ENCODE measurements around the gene PCYT1A.
"Not testable (repeated sequence)": the region's sequence is repeated elsewhere in the genome, so short reads cannot be mapped to it uniquely, and the experiment has no call there.

The PCYT1A gene

GRCh38 chr3:196287090-196287439, 461 bp downstream of the PCYT1A start:
- DNase-seq (ENCODE audit: low read depth): peak; percentile 6

GRCh38 chr3:196284396-196284795, 3.1 kb downstream of the PCYT1A start:
- DNase-seq (ENCODE audit: low read depth): no peak

GRCh38 chr3:196281962-196282361, 5.6 kb downstream of the PCYT1A start:
- DNase-seq (ENCODE audit: low read depth): no peak

DNA sequence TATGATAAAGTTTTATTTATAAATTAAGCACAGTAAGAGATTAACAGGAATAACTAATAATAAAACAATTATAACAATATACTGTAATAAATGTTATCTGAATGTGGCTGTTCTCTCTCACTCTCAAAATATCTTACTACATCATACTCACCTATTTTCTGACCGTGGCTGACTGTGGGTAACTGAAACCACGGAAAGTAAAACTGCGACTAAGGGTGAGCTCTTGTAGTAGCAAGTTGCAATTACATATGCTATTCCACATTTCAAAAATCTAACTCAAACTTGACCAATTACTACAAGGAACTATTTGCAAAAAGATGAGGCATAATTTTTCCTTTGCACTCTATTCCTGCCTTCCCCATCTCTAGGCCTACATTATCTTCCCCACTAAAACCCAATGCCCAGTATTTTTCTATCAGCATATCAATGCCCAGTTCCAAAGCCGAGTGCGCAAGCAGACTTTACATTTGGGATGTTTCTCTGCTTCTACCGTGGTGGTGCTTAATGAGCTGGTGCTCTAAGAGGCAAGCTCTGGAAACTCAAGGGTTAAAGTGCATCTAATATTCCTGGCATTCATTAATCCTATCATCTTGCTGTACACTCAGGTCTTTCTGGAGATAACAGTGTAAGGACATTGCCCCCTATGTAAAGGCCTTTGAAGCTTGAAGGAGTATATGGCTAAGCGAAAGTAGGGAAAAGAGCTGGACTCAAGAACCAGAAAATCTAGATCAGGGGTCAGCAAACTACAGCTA, 6.7 kb downstream of the PCYT1A start:
- no peak for DNase-seq (ENCODE audit: low read depth)

DNA sequence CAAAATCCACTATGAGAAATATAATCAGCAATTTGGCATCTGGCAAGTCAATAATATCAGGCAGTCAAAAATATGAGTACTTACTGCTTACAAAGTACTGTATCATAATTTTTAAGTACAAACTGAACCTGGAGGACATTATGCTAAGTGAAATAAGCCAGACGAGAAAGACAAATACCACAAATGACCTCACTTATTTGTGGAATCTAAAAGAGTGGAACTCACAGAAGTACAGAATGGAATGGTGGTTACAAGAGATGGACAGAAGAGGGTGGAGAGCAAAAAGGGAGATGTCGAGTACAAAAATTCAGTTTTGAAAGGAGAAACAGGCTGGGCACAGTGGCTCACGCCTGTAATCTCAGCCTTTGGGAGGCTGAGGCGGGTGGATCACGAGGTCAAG, 12.4 kb downstream of the PCYT1A start:
- DNase-seq (ENCODE audit: low read depth): no peak

DNA sequence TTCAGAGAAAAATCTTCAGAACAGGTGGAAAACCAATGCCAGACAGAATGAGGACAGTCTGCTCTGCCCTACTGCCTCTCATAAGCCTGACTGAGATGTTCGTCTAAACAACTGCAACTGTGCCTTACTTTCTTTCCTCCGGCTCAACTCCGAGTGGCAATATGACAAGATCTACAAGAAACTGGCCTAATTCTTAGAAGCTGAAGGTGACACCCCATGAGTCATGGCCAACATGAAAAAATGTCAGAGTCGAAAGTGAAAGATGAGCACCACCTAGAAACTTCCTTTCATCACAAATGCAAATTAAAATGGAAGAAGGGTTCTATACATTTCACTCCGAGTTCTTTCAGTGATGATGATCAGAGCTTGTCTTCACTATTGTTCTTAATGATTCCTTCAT, 12.9 kb downstream of the PCYT1A start:
- DNase-seq (ENCODE audit: low read depth): peak; percentile 73

- DNase-seq (ENCODE audit: low read depth): no peak
Observed at GRCh38 chr3:196273655-196274054, 13.9 kb downstream of the PCYT1A start.

DNA sequence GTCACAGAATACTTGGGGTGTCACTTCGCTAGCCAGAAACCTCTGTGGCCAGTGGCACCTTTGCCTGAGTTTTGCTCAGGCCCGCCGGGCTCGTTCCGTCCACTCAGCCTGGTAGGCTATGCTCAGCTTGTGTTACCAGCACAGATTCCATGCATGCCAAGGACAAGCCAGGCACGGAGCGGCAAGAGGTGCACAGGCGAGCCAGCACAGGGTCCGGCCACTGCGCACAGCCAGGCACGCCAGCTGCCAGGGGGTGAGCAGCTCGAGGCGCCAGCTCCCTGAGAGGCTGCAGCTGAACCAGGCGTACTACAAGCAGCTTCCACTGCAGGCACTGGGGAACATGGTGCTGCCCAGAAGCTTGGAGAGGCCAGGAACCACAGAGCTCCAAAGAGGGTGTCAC, 14.7 kb downstream of the PCYT1A start:
- no peak for DNase-seq (ENCODE audit: low read depth)

GRCh38 chr3:196270499-196270898, 17.0 kb downstream of the PCYT1A start:
- no peak for DNase-seq (ENCODE audit: low read depth)

GRCh38 chr3:196268284-196269163, 19.0 kb downstream of the PCYT1A start:
- no peak for DNase-seq (ENCODE audit: low read depth)

GRCh38 chr3:196263819-196264218, 23.7 kb downstream of the PCYT1A start:
- DNase-seq (ENCODE audit: low read depth): no peak

DNA sequence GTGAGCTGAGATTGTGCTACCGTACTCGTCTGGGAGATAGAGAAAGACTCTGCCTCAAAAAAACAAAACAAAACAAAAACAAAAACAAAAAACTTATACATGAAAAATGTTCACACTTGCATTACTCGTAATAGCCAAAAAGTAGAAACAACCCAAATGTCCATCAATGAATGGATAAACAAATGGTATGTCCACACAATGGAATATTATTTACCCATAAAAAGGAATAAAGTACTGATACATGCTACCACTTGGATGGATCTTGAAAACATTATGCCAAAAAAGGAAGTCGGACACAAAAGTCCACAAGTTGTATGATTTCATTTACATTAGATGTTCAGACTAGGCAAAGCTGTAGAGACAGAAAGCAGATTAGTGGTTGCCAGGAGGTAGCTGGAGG, 26.7 kb downstream of the PCYT1A start:
- DNase-seq (ENCODE audit: low read depth): no peak

- no peak for DNase-seq (ENCODE audit: low read depth)
Observed at GRCh38 chr3:196255776-196256175, 31.8 kb downstream of the PCYT1A start.

DNA sequence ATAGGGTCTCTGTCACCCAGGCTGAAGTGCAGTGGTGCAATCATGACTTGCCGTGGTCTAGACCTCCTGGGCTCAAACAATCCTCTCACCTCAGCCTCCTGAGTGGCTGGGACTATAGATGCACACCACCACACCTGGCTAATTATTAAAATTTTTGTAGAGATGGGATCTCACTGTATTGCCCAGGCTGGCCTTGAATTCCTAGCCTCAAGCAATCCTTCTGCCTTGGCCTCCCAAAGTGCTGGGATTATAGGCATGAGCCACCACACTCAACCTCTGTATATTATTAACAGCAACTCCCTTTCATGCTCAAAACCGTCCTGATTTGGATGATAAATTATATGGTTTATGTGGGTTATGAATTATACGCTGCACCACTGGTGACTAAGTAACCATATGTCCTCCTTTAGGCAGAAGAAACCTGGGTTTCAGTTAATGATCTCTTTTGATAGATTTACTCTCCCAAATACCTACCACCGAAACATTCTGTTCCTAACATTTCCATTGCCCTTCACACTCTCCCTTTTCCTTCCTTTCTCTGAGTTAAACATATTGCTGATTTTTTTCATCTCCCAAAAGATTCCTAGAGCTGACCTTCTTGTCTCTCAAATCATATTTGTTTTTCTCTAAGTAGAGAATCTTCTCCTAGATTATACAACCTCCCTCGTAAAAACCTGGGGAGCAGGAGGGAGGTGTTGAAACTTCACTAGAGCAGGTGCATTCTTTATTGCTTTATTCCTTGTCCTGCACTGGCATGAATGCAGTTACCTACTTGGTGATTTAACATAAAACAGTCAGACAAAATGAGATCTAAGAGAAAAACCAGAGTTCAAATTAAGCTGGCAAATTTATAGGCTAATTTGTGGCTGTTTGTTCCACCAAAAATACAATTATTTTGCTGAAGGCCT, 32.9 kb downstream of the PCYT1A start:
- no peak for DNase-seq (ENCODE audit: low read depth)

GRCh38 chr3:196251918-196252317, 35.6 kb downstream of the PCYT1A start:
- no peak for DNase-seq (ENCODE audit: low read depth)

- DNase-seq (ENCODE audit: low read depth): no peak
Observed at GRCh38 chr3:196246612-196247308, 40.8 kb downstream of the PCYT1A start.

- DNase-seq (ENCODE audit: low read depth): not testable (repeated sequence)
Observed at GRCh38 chr3:196244166-196244565, 43.4 kb downstream of the PCYT1A start.

DNA sequence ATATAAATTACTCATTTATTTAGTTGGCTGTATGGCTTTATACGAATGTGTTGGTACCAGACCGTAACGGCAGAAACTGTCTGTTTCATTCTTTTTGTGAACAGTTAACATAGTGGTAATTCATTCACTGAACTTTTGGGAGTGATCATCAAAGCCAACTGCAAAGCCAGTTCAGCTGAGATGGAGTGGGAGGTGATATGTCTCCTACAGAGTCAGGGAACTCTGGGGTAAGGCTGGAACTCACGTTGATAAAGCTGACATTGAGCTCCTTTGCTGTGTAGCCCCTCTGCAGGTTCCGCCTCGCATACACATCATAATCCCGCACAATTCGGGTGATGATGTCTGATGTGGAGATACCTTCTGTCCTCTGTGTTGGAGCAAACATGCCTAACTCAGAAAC, 45.8 kb downstream of the PCYT1A start:
- DNase-seq (ENCODE audit: low read depth): no peak

DNA sequence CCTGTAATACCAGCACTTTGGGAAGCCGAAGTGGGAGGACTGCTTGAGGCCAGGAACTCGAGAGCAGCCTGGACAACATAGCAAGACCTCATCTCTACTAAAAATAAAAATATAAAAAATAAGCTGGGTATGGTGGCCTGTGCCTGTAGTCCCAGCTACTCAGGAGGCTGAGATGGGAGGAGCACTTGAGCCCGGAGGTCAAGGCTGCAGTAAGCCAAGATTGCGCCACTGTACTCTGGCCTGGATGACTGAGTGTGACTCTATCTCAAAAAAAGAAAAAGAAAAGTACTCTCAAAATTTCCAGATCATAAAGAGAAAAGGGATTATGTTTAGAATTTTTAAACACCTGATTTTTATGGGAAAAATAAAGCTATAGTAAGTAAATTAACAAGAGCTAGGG, 47.1 kb downstream of the PCYT1A start:
- no peak for DNase-seq (ENCODE audit: low read depth)

- DNase-seq (ENCODE audit: low read depth): no peak
Observed at GRCh38 chr3:196238612-196239560, 48.6 kb downstream of the PCYT1A start.

DNA sequence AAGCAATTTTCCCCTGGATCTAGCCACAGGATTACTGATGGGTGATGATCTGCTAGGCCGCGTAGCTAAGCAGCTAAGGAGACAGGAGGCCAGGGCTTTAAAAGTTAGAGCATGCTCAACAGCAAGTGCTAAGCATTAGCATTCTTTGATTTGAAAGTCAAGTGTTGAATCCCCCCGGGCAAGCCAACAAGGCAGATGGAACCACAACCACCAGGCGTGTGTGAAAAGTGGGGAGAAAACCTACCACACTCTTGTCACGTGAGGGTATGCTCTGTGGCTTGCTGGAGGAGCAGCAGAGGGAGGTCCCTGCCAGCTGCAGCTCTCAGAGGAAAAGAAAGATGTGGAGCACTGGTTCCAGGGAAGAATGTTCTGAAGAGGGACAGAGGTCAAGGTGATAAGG, 50.3 kb downstream of the PCYT1A start:
- DNase-seq (ENCODE audit: low read depth): no peak
